A549 treated with ZK216348 at 1 μM for 4 hours (cell line): ENCODE measurements around the gene CORIN. TPM values are rescaled to one million over a fixed set of nuclear protein-coding genes. Genes with fewer than 3 reads are reported as not detected.

Source experiments
- total RNA-seq: library from RNA; stranded (reverse); fragments of 200-300 nt; extraction: Qiagen RNA extraction; gene quantifications from 5 replicates; pipeline ENCODE4 v1.2.3, GENCODE V29; 2022; ENCODE audit warnings: low read depth

The CORIN gene, protein sequence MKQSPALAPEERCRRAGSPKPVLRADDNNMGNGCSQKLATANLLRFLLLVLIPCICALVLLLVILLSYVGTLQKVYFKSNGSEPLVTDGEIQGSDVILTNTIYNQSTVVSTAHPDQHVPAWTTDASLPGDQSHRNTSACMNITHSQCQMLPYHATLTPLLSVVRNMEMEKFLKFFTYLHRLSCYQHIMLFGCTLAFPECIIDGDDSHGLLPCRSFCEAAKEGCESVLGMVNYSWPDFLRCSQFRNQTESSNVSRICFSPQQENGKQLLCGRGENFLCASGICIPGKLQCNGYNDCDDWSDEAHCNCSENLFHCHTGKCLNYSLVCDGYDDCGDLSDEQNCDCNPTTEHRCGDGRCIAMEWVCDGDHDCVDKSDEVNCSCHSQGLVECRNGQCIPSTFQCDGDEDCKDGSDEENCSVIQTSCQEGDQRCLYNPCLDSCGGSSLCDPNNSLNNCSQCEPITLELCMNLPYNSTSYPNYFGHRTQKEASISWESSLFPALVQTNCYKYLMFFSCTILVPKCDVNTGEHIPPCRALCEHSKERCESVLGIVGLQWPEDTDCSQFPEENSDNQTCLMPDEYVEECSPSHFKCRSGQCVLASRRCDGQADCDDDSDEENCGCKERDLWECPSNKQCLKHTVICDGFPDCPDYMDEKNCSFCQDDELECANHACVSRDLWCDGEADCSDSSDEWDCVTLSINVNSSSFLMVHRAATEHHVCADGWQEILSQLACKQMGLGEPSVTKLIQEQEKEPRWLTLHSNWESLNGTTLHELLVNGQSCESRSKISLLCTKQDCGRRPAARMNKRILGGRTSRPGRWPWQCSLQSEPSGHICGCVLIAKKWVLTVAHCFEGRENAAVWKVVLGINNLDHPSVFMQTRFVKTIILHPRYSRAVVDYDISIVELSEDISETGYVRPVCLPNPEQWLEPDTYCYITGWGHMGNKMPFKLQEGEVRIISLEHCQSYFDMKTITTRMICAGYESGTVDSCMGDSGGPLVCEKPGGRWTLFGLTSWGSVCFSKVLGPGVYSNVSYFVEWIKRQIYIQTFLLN
- total RNA-seq = not detected in 5 replicates

DNA sequence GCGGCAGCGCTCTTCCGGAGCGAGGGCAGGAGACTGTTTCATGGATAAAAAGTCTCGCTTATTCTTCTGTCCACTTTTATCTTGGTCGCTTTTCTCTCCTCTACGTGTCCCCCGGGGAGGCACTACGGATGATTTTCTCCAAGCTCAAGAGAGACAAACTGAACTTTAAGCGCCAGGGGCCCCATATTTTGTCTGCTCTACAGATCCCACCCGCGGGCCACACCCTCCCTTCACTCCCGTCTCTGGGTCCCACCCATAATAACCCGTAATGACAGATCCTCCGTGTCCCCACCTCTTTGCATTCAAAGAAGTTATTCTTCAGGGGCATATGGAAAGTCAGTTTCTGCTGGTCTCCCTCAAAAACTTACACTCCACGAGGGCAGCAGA lies at the start of gene CORIN:
Gene CORIN, minus strand, starts transcription at position 160 of the 387 bp plus-strand sequence. Its CDS starts 118 bp downstream, at position 42.

Other genes starting within 250 kb of the CORIN start
- 4.6 to 6.5 TPM (median 5.7 TPM) in 5 replicates for gene NFXL1, start 76.5 kb upstream of the CORIN start, total RNA-seq
- gene CNGA1, start 178.6 kb upstream of the CORIN start, total RNA-seq = 0.12 TPM in 1 of 5 replicates, not detected in the others
- gene NIPAL1, start 178.7 kb upstream of the CORIN start, total RNA-seq = 0.23 to 1.7 TPM (median 0.52 TPM) in 5 replicates